NCI-H2227 treated with DMSO at 0.1 percent for 48 hours (cell line): ENCODE results near the gene FGD1.
"Not testable (repeated sequence)": the region's sequence is repeated elsewhere in the genome, so short reads cannot be mapped to it uniquely, and the experiment has no call there.

ENCODE experiments used
- DNase-seq: peaks from one replicate; lab custom pipeline; 2025; lab: John Stamatoyannopoulos, UW

The FGD1 gene

GRCh38 chrX:54495814-54496516, at the start of gene FGD1:
FGD1 (minus strand) TSS chrX:54496234; CDS start chrX:54495432, 802 bp downstream.
- DNase-seq, result peak; percentile 62

DNA sequence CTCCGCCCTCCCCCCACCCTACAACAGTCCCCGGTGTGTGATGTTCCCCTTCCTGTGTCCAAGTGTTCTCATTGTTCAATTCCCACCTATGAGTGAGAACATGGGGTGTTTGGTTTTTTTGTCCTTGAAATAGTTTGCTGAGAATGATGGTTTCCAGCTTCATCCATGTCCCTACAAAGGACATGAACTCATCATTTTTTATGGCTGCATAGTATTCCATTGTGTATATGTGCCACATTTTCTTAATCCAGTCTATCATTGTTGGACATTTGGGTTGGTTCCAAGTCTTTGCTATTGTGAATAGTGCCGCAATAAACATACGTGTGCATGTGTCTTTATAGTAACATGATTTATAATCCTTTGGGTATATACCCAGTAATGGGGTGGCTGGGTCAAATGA, 46.2 kb upstream of the FGD1 start:
- DNase-seq, result not testable (repeated sequence)

- DNase-seq, result no peak
Observed at GRCh38 chrX:54540289-54540688, 44.3 kb upstream of the FGD1 start.

GRCh38 chrX:54534271-54534670, 38.2 kb upstream of the FGD1 start:
- no peak for DNase-seq

DNA sequence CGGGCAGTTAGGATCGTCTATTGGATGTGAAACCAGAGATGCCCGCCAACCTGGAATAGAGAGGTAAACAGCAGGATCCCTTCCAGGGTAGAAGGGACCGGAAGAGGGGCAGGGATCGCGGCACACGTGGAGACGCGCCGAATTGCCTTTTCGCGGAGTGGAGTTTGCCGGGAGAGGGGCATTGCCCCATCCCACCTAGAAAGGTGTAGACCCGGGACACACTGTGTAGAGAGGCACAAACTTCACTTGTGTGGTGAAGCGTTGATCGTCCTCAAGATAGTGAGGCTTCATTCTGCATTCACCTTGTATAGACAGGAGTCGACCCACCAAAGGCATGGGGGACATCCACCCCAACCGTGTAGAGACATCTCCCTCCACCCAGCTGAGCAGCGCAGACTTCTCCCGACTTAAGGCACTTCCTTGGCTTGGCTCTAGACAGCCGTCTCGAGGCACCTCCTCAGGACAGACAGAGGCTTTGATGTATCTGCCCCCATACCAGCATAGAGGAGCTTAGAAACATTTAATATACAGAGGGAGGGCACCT, 34.4 kb upstream of the FGD1 start:
- DNase-seq, result no peak

DNA sequence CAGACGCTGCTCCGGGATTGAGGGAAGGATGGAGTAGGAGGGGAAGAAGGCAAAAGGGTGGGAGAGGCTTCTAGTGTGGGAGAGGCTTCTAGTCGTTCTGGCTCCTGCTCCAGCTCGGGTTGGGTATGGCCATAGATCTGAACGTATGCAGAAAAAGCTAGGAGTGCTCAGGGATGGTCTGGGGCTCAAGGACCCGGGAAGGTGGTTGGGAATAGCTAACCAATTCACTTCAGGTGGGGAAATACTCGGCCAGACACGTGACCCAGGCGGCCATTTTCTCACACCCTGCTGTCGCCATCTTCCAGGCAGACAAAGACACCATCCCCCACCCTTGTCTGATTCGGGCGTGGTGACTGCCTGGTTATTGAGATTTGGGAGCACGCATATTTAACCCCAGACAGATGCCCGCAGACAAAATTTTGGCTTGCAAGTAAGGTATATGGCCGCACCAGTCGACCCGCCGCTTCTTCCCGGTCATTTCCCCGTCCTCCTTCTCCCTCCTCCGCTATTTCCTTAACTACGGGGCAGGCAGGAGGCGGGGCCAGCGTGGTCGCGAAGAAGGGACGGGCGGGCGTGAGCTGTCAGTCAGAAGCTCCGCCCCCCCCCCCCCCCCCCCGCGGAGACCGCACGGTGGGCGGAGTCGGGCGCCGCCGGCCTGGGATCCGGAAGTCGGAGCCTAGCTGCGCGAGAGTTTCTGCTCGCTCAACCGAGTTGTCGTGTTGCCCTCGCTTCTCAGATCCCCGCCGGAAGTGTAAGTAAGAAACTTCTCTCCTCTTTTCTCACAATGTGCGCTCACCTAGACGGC, 33.7 kb upstream of the FGD1 start, which contains the start of gene GNL3L:
Gene GNL3L (plus strand): TSS at position 668 of the 805 bp plus-strand sequence. CDS start 2,348 bp downstream, outside the sequence.
- peak; percentile 99 for DNase-seq

DNA sequence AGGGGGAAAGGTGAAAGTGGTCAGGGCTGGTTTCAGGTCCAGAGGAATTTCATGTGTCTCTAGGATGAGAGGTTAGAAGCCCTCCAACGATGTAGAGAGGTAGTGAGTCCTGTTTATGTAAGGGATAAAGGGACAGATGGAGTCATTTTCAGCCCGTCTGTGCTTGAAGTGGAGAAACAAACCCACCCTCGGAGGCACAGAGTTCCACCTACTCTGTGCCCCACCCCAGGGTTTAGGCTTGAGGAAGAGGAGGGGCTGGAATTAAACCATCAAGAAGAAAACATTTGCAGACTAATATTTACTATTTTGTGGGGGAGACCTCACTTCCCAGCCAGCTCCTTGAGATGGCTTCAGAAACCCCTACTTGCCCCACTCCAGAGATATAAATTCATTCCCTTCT, 33.1 kb upstream of the FGD1 start:
- DNase-seq, result peak; percentile 50

- no peak for DNase-seq
Observed at GRCh38 chrX:54509400-54509799, 13.4 kb upstream of the FGD1 start.

GRCh38 chrX:54496936-54497335, 902 bp upstream of the FGD1 start:
- no peak for DNase-seq

DNA sequence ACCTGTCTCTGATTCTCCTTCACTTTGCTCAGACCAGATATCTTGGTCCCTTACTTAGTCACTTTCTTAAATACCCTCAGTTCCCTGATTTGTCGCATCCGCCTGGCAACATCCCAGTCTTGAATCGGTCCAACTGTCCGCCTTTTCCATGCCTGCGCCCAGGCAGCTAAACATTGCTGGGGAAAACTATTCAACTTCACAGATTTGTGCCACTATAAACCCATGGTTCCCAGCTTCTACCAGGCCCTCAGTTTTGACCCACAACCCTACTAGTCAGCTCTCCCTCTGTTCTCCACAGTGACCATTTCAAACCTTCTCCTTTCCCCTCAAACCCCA, 451 bp upstream of the FGD1 start:
- peak; percentile 59 for DNase-seq

DNA sequence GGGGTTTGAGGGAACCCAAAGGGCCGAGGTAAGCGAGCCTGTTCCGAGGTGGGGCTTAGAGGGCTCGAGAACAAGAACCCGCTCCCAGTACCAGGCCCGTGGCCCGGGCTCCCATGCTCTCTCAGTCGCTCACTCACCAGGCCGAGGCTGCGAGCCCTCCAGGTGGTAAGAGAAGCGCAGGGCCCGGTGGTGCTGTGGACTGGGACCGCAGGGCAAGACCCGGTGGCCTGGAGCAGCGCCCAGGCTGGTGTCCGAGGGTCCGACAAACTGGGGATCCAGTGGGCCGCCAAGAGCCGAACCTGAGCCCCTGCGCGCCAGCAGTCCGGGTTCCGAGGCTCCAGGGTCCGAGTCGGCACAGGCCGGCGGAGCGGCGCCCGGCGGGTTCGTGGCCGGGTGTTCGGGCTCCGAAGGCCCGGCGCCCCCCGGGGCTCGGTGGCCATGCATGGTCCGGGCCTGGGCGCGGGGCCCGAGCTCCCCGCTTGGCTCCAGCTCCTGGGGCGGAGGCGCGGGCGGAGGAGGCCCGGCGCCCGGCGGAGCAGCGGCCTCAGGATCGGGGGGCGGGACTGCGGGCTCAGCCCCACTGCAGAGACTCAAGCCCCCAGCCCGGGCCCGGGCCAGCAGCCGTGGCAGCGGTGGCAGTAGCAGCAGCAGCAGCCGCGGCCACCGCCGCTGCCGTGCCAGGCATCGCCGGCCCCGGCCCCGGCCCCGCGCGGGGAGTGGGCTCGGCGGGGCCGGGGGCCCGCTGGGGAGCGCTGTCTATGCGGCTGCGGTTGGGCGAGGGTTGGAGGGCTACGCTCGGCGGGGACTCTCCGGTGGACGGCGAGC, 833 bp downstream of the FGD1 start:
- no peak for DNase-seq

DNA sequence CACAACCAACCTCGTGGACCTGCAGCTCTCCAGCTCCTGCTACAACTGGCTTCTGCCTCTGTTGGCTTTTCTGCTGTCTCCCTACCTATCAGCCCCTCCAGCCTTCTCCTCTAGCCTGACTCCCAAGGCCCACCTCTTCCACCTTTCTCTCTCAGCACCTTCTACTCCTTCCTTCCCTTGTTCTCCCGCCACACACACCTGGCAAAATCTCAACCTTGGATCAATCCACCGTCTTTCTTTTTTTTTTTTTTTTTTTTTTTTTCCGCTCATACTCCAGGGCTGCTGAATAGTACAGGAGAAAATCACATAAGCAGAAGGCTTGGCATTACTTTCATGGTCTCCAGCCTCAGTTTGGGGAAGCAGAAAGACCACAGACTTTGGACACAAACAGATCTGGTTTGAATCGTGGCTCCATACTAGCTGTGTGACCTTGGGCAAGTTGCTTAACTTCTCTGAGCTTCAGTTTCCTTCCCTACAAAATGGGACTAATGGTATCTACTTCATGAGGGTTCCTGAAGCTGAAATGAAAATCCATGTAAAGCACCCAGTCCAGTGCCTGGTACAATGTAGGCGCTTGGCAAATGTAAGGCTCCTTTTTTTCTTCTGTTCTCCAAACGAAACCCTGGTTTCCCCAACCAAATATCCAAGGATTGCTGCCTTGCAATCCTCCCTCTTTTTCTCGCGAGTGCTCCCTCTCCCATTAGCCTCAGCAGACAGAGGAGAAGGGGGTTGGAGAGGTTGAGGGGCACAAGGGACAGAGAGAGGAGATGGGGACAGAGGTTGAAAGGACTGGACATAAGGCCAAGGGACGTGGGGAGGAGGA, 1.7 kb downstream of the FGD1 start:
- DNase-seq, result no peak

DNA sequence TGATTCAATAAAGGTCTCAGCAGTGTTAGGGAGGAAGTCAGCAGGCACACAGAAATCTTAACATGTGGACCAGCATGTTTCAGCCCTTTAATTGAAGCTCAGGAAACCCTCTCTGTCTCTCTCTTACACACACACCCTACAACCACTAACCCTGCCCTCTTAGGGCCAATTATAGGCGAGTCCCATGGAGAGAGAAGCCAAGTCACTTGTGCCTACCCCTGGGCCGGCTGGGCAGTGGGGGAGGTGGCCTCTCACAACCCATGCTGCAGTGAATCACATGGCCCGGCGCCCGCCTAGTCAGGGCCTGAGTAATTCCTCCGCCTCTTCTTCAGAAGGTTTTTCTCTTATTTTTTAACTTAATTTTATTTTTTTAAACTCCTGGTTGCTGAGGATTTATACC, 3.7 kb downstream of the FGD1 start:
- no peak for DNase-seq

DNA sequence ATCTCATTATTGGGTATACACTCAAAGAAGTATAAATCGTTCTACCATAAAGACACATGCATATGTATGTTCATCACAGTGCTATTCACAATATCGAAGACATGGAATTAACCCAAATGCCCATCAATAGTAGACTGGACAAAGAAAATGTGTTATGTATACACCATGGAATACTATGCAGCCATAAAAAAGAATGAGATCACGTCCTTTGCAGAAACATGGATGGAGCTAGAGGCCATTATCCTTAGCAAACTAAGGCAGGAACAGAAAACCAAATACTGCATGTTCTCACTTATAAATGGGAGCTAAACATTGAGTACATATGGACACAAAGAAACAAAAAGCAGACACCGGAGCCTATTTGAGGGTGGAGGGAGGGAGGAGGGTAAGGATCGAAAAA, 6.2 kb downstream of the FGD1 start:
- not testable (repeated sequence) for DNase-seq

GRCh38 chrX:54484666-54485065, 11.4 kb downstream of the FGD1 start:
- DNase-seq, result no peak

GRCh38 chrX:54483946-54484345, 12.1 kb downstream of the FGD1 start:
- DNase-seq, result no peak

GRCh38 chrX:54482839-54483593, 13.0 kb downstream of the FGD1 start:
- DNase-seq, result peak; percentile 55

- no peak for DNase-seq
Observed at GRCh38 chrX:54479136-54480111, 16.6 kb downstream of the FGD1 start.
